ENCODE results near the gene SASH1.

Gene SASH1

DNA sequence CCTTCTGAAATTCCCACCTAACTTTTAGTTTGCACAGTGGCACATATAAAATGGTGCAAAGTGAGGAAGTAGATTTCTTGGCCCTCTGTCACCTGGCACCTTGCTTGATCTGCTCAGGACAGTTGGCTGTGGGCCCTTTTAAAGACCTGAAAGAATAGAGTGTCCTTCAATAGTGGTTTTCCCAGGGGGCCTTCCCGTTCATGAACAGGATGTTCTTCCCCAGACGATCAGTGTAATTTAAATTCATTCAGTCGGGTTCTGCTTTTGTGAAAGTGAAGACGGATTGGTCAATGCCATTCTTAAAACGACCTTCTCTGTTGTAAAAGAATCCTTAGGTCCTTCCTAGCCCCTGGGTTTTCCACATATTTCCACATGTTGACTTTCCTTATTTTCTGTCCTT is 178.5 kb downstream of the SASH1 start:
- no peak for DNase-seq (ENCODE audit: low read depth)

DNA sequence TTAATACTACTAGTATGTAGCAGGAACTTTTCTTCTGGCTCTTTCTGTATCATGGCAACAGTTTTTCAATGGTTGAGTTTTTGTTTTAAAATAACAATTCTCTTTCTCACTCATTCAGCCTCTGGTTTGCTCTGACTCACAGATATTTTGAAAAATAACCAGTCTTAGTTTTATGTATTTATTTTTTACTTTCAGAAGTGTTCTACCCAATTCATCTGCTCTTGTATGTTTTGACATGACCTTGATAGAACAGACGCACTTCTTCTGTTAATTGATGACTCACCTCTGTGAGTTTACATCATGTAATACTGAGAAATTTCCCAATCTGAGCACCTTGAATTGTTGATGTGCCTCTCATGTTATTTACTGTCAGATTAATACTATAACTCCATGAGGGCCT is 178.9 kb downstream of the SASH1 start:
- no peak for DNase-seq (ENCODE audit: low read depth)

DNA sequence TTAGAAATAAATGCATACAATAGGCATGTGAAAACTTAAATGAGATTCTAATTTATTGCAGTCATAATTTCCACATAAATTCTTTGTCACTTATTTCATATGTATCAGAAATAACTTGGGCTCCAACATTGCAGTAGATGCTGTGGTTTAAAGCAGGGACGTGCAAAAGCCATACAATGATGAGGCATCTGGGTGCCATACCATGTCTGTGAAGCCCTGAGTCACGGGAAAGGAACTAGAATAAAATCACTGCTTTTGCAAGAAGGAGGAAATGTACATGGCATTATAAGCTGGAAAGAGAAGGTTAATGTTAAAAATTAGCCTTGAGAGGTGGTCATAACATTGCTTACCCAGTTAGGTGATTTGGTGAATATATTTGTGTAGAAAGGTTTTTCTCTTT is 180.4 kb downstream of the SASH1 start:
- no peak for DNase-seq (ENCODE audit: low read depth)

DNA sequence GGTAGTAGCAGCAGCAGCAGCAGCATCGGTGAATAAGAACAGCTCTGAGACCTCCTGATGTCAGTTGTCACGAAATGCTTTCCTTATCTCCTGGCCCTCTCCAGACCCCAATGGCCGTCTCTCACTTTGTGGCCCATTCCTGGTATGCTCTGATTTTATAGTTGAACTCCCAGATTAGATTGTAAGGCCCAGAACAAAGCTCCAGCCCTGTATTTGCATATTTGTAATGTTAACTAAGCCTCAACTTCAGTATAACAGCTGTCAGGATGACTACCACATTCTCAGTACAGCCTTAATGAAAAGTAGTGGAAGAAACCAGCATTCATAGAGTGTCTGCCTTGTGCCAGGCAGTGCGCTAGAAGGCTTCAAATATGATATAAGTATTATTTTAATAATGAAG is 180.9 kb downstream of the SASH1 start:
- no peak for DNase-seq (ENCODE audit: low read depth)

GRCh38 chr6:148524471-148524882 is 181.8 kb downstream of the SASH1 start:
- DNase-seq (ENCODE audit: low read depth), result no peak

- DNase-seq (ENCODE audit: low read depth), result no peak
These were observed 182.3 kb downstream of the SASH1 start for GRCh38 chr6:148524976-148525375.

DNA sequence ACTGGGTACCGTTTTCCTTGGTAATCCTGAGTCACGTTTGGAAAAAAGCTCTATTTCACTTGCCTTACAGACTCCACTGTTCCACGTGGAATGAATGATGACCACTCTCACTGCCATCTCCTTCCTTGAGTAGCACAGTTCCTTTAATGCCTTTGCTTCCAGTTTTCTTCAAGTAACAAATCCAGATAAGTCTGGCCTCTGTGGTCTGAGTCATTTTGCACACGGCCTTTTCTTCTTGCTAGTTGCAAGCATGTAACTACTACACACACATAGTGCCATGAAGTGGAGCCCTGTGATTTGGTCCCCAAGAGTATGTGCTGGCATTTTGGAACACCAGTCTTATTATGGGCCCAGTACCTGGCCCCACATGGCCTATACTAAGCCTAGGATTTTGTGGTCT is 182.8 kb downstream of the SASH1 start:
- no peak for DNase-seq (ENCODE audit: low read depth)

GRCh38 chr6:148526145-148526544 is 183.5 kb downstream of the SASH1 start:
- no peak for DNase-seq (ENCODE audit: low read depth)

- DNase-seq (ENCODE audit: low read depth), result no peak
These were observed 185.7 kb downstream of the SASH1 start for GRCh38 chr6:148528292-148528691.

DNA sequence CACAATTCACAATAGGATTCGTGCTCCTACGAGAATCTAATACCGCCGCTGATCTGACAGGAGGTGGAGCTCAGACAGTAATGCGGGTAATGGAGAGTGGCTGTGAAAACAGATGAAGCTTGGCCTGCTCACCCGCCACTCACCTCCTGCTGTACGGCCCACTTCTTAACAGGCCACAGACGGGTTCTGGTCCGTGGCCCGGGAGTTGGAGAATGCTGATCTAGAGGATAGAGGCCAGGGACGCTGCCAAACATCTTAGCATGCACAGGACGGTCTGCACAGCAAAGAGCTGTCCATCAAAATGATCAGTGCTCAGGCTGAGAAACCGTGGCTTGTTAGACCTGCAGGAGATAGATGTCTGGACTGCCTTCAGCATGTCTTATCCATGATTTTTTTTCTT is 186.4 kb downstream of the SASH1 start:
- DNase-seq (ENCODE audit: low read depth), result no peak

GRCh38 chr6:148530394-148530953 is 187.8 kb downstream of the SASH1 start:
- DNase-seq (ENCODE audit: low read depth), result no peak

DNA sequence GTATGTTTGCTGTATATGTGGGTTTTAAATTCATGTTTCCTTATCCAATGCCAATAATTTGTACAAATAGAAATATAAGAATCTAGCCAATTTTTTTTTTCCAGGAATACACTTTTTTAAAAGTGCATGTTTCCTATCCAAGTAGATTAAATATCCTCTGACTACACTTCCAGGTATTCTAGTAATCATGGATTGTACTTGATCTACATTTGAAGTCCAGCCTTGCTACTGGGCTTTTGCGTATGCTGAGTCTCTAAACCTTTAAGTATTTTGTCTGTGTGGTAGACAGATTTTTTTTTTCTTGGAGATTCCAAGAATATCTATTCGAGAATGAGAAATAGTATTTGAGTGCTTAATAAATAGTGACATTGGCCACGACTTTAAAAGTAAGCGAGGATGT is 188.3 kb downstream of the SASH1 start:
- DNase-seq (ENCODE audit: low read depth), result no peak

- DNase-seq (ENCODE audit: low read depth), result no peak
These were observed 190.1 kb downstream of the SASH1 start for GRCh38 chr6:148532698-148533097.

- DNase-seq (ENCODE audit: low read depth), result no peak
These were observed 190.9 kb downstream of the SASH1 start for GRCh38 chr6:148533309-148534107.

DNA sequence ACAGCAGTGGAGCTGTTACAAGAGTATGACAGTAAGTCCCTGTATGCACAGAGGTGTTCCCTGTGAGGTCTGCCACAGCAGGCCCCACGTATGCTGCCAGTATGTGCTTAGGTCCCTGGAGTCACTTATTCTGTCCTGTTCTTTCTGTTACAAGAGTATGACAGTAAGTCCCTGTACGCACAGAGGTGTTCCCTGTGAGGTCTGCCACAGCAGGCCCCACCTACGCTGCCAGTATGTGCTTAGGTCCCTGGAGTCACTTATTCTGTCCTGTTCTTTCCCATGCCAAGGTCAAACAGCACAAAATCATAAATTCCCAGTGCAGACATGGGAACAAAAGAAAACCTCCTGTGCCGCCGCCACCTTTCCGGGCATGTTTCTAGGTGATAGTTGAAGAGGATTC is 192.2 kb downstream of the SASH1 start:
- DNase-seq (ENCODE audit: low read depth), result no peak

DNA sequence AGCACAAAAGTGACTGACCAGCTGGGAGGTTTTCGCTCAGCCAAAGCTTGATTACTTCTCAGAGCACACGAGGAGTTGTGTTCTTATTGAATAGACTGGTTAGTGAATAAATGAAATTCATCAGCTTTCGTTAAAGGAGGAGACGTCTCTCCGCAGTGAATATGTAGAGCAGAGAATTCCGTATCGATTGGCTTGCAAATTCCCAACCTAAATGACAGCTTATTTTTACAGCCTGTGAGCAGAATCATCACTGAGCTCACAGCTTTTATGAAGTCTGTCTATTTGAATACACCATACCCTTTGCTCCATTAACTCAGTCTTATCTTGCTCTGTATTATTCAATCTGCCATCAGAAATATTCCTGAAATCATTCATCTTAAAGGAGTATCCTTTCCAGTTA is 192.7 kb downstream of the SASH1 start:
- no peak for DNase-seq (ENCODE audit: low read depth)

- DNase-seq (ENCODE audit: low read depth), result no peak
These were observed 193.3 kb downstream of the SASH1 start for GRCh38 chr6:148535976-148536375.

- DNase-seq (ENCODE audit: low read depth), result no peak
These were observed 195.9 kb downstream of the SASH1 start for GRCh38 chr6:148538261-148539190.

GRCh38 chr6:148543540-148543939 is 200.9 kb downstream of the SASH1 start:
- no peak for DNase-seq (ENCODE audit: low read depth)

DNA sequence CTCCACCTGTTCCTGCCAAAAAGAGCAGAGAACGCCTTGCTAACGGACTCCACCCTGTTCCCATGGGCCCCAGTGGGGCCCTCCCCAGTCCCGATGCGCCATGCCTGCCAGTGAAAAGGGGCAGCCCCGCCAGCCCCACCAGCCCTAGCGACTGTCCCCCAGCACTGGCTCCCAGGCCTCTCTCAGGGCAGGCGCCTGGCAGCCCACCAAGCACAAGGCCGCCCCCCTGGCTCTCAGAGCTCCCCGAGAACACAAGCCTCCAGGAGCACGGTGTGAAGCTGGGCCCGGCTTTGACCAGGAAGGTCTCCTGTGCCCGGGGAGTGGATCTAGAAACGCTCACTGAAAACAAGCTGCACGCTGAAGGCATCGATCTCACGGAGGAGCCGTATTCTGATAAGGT is 201.8 kb downstream of the SASH1 start:
- DNase-seq (ENCODE audit: low read depth), result no peak

GRCh38 chr6:148545901-148546300 is 203.3 kb downstream of the SASH1 start:
- no peak for DNase-seq (ENCODE audit: low read depth)

- DNase-seq (ENCODE audit: low read depth), result no peak
These were observed 204.5 kb downstream of the SASH1 start for GRCh38 chr6:148547110-148547509.
